Measurements from ENCODE around the gene NHP2. TPM values are rescaled to one million over a fixed set of nuclear protein-coding genes. Genes with fewer than 3 reads are reported as not detected.

Gene NHP2
- polyA plus RNA-seq, 2 of the 4 experiments (the other 2 are of a cell fraction) = 205 to 553 TPM

DNA sequence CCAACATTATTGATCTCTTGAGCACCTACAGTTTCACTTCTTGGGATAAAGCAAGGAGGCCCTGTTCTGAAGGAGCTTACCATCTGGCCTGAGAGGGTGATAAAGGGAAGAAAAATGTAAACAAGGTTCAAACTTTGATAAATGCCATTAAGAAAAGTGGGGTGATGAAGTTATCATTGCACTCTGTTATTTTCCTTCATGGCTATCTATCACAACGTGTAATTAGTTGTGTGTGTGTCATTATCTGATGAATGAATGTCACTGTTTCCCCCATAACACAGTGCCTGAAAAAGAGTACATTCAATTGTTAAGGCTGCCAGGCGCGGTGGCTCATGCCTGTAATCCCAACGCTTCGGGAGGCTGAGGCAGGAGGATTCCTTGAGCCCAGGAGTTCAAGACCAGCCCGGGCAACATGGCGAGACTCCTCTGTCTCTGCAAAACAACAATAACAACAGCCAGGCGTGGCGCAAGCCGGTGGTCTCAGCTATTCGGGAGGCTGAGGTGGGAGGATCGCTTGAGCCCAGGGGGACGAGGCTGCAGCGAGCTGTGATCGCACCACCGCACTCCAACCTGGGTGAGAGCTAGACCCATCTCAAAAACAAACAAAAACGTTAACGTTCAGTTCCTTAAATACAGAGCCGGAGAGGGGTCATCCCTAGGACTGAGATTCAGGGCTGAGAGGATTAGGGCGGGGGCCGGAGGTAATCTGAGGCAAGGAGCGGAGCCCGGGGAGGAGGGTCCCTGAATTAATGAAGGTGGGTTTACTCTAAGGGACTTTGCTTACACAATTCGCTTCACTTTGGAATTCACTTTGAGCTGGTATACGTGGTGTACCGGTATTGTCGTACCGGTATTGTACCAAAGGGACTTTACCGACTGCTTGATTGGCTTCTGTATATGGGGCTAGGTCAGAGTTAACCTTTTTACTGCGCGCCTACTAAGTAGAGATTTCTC lies 917 bp downstream of the NHP2 start:
- no peaks in the 10 kb centered on the region for H3K9me3 ChIP-seq
- TF ChIP-seq MYC (IDR thresholded peaks at IDR 0.05; ENCODE audit: borderline replicate concordance, low read length) = no peak
- no peak for TF ChIP-seq EHMT2 (IDR thresholded peaks at IDR 0.05; ENCODE audit: low read depth)
- TF ChIP-seq CHD4 (IDR thresholded peaks at IDR 0.05; ENCODE audit: borderline replicate concordance) = no peak
- no peak for TF ChIP-seq JUN (IDR thresholded peaks at IDR 0.05)
- no peak for TF ChIP-seq KDM1A (IDR thresholded peaks at IDR 0.05; ENCODE audit: low read depth)
- TF ChIP-seq ZSCAN20 (CRISPR knock-in tag; IDR thresholded peaks at IDR 0.05) = no peak
- no peak for TF ChIP-seq MAX (IDR thresholded peaks at IDR 0.05)
- no peak for TF ChIP-seq MAZ (IDR thresholded peaks at IDR 0.05; ENCODE audit: borderline replicate concordance, low read depth, low read length)
- no peak for TF ChIP-seq FOSB (CRISPR knock-in tag; IDR thresholded peaks at IDR 0.05)
- TF ChIP-seq MAFK (IDR thresholded peaks at IDR 0.05; ENCODE audit: partially characterized antibody) = no peak
- no peak for TF ChIP-seq RARB (CRISPR knock-in tag; IDR thresholded peaks at IDR 0.05)
- no peak for TF ChIP-seq ZC3H11A (IDR thresholded peaks at IDR 0.05)
- TF ChIP-seq POLR2AphosphoS2 (conservative IDR thresholded peaks at IDR 0.05; ENCODE audit: low read length) = no peak
- TF ChIP-seq NPAS2 (CRISPR knock-in tag; IDR thresholded peaks at IDR 0.05; ENCODE audit: borderline replicate concordance) = no peak
- TF ChIP-seq, protein P1, sequence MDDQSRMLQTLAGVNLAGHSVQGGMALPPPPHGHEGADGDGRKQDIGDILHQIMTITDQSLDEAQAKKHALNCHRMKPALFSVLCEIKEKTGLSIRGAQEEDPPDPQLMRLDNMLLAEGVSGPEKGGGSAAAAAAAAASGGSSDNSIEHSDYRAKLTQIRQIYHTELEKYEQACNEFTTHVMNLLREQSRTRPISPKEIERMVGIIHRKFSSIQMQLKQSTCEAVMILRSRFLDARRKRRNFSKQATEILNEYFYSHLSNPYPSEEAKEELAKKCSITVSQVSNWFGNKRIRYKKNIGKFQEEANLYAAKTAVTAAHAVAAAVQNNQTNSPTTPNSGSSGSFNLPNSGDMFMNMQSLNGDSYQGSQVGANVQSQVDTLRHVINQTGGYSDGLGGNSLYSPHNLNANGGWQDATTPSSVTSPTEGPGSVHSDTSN (IDR thresholded peaks at IDR 0.05) = no peak
- DNase-seq (ENCODE audit: low read depth in 1 of 2, low spot score in 1 of 2) (no peak), FAIRE-seq (no peak), ATAC-seq (no peak)
- H3K4me2 ChIP-seq = peak overlapping the region; percentile 99
- POLR2A ChIA-PET = interaction anchor here (1.3 to 2.3 kb wide), 2 partner anchors 36 to 52 kb away, joined by 3 to 16 read pairs; partner anchors contain the start of gene HNRNPAB
- peak overlapping the region; percentile 94 for H3K4me3 ChIP-seq
- 54% methylated on average over 31 of the region's 31 CpGs for WGBS (ENCODE audit: missing lambda C conversion rate)
- peaks cover 13% of the 10 kb centered on the region for H3K4me1 ChIP-seq
- H3K27ac ChIP-seq = peak overlapping the region; percentile 85 to 88
- CTCF ChIA-PET = interaction anchor here (0.7 to 12.1 kb wide), 9 partner anchors 9 to 842 kb away, joined by 3 to 110 read pairs (median 5); no protein-coding TSS in a partner anchor

DNA sequence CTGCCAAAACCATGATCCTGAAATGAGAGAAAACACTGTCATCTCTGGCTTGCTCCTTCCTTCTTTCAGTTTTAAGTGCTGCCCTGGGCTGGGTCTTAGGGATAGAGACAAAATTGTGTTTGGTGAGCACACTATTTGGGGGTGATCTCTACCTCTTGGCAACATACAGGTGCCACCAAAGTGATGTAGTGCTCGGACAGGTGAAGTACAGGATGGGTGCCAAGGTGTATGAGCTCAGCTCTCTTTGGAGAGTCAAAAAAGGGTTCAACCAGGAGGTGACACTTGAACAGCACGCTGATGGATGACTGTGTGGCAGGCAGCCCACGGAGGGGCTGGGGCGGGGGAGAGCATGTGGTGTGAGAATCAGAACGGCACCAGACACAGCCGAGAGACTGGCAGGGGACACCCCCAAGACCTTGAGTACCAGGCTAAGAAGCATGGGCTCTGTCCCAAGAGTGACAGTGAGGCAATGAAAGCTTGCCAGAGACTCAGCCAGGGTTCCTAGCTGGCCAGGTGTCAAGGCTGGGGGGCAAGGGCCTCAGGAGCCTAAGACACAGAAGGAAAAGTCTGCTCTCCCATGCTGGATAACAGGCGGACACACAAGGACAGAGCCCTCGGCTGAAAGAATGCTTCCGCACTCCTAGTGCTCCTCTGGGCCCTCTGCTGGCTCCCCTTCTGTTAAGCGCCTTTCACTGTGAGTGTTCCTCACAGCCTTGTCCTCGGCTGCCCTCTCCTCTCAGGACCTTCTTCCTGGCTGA lies 2.5 kb downstream of the NHP2 start:
- peaks cover 20% of the 10 kb centered on the region for H3K4me1 ChIP-seq
- ChIA-PET POLR2A (no interaction called here), CTCF (interaction anchor here (0.6 to 9.3 kb wide), 5 partner anchors 10 to 74 kb away, joined by 3 to 174 read pairs (median 4); no protein-coding TSS in a partner anchor)
- H3K4me2 ChIP-seq = no peak overlapping the region
- peak in 1 of 2 experiments; percentile 27 for DNase-seq (ENCODE audit: low read depth in 1 of 2, low spot score in 1 of 2)
- H3K4me3 ChIP-seq = no peak overlapping the region
- WGBS (ENCODE audit: missing lambda C conversion rate) = 81% methylated on average over 11 of the region's 11 CpGs
- peak in 1 of 2 experiments; percentile 38; a peak in 1 of 5 replicates for TF ChIP-seq JUN (IDR thresholded peaks at IDR 0.05)
- no peak for TF ChIP-seq POLR2A (IDR thresholded peaks at IDR 0.05; ENCODE audit: low read length)
- H3K27ac ChIP-seq = no peak overlapping the region
- no peak; a peak in 1 of 6 replicates for ATAC-seq
- FAIRE-seq = no peak
- no peaks in the 10 kb centered on the region for H3K9me3 ChIP-seq

- FAIRE-seq (no peak), DNase-seq (ENCODE audit: low read depth in 1 of 2, low spot score in 1 of 2) (no peak), ATAC-seq (no peak)
- POLR2A ChIA-PET = no interaction called here
- TF ChIP-seq SMC3 (IDR thresholded peaks at IDR 0.05) (no peak), POLR2AphosphoS2 (conservative IDR thresholded peaks at IDR 0.05; ENCODE audit: low read length) (no peak), BHLHE40 (IDR thresholded peaks at IDR 0.05; ENCODE audit: low read depth, low read length) (no peak), PHF8 (IDR thresholded peaks at IDR 0.05; ENCODE audit: borderline replicate concordance, low read depth) (no peak)
- Histone ChIP-seq H3K4me3 (no peak overlapping the region), H3K27ac (no peak overlapping the region), H3K4me2 (no peak overlapping the region), H3K9me3 (no peaks in the 10 kb centered on the region), H3K4me1 (peaks cover 18% of the 10 kb centered on the region)
- CTCF ChIA-PET = interaction anchor here (0.6 to 9.3 kb wide), 8 partner anchors 11 to 73 kb away, joined by 3 to 174 read pairs (median 4); no protein-coding TSS in a partner anchor
- WGBS (ENCODE audit: missing lambda C conversion rate) = 96% methylated on average over 11 of the region's 11 CpGs
Measured at GRCh38 chr5:178149199-178149932, 4.3 kb downstream of the NHP2 start.

Data from A549 (cell line).